Pancreas (tissue), 10 donors: Measurements from ENCODE around the gene TEKT3. TPM values are rescaled to one million over a fixed set of nuclear protein-coding genes. Genes with fewer than 3 reads are reported as not detected.

Source experiments
- ATAC-seq, 4 donors: fragments of 200-7000 bp; cut with Tn5 transposase; one replicate each; pipeline versions ENCODE4 v1.8.0 to v1.9.1; 2020; ENCODE audit warnings: mild to moderate bottlenecking in 4 of 4, moderate library complexity in 4 of 4
- DNase-seq, 6 donors: peaks; one replicate each; pipeline ENCODE4 v3.0.0-alpha.2; 2020
- FAIRE-seq: peaks from 2 replicates; lab custom pipeline; 2012; peaks lifted over from hg19 to GRCh38; lab: Jason Lieb, UNC
- H3K27ac ChIP-seq, 4 donors: fragments of 200-600 bp; sonication (generic); 1 replicate in 3 of 4; 2 replicates in 1 of 4; pipeline versions ENCODE4 v1.5.0 to v1.8.0; 2020
- H3K27me3 ChIP-seq, 4 donors: fragments of 200-600 bp; one replicate each; pipeline ENCODE4 v1.8.0; 2021
- H3K36me3 ChIP-seq, 3 donors: fragments of 200-600 bp; sonication (generic) in 1 of 3; one replicate each; pipeline versions ENCODE4 v1.5.0 to v1.8.0; 2020 to 2021
- H3K4me1 ChIP-seq, 3 donors: fragments of 200-600 bp; one replicate each; pipeline ENCODE4 v1.8.0; 2021
- H3K4me3 ChIP-seq, 4 donors: fragments of 200-600 bp; sonication (generic) in 2 of 4; one replicate each; pipeline versions ENCODE4 v1.5.0 to v1.8.0; 2020 to 2021
- H3K9me3 ChIP-seq, 4 donors: fragments of 200-600 bp; one replicate each; pipeline ENCODE4 v1.8.0; 2021
- WGBS, 2 donors: extraction: QIAGEN DNeasy Blood & Tissue Kit; methylation state at CpG; one replicate each; pipeline ENCODE4 v1.1.7; 2013; 5-methylcytosine and 5-hydroxymethylcytosine counted together
- intact Hi-C, 3 donors: fragments of 100-400 bp; cut with DNase I; formaldehyde crosslinking; loops; one replicate each; pipeline versions ENCODE4 v1.11.1 to v1.14.2; 2022
- polyA plus RNA-seq, 2 donors: library from polyadenylated mRNA; stranded (reverse); fragments of 200-250 nt; gene quantifications; one replicate each; pipeline ENCODE4 v1.2.3, GENCODE V29; 2013
- total RNA-seq, 6 donors: library from RNA; stranded (reverse); fragmentation: NEBNext Ultra II Directional in 4 of 6; extraction: Animal tissue kit (Norgen Biotek cat#: 25700) in 4 of 6; gene quantifications; one replicate each; pipeline versions ENCODE4 v1.2.1 to v1.2.4, GENCODE V29; 2021 to 2023
- TF ChIP-seq, protein P1 (sequence below), 4 donors: fragments of 200-600 bp; sonication (generic) in 3 of 4; IDR thresholded peaks; one replicate each; pipeline versions ENCODE4 v1.5.0 to v1.8.0; 2021; ENCODE audit warnings: antibody characterized with exemption in 4 of 4
- donor health status: healthy with polysubstance abuse.
- donor health status: DM: no; HTN: no; CAD: no; lungs with moderate emphysema.
- donor health status: DM: no; HTN: no; CAD: no.
- donor health status: control.
- donor health status: control.
- donor health status: Bipolar disorder and iron deficiency.
- donor health status: DM: yes; HTN: yes; CAD: no.
- donor health status: DM: no; HTN: no; CAD: no.
- donor health status: DM: no; HTN: no; CAD: no.
- donor health status: DM: yes; HTN: yes; CAD: no.

TEKT3 gene
- total and polyA plus RNA-seq, 8 donors, result 0.23 to 2.7 (median 0.43) TPM; not detected in 3

DNA sequence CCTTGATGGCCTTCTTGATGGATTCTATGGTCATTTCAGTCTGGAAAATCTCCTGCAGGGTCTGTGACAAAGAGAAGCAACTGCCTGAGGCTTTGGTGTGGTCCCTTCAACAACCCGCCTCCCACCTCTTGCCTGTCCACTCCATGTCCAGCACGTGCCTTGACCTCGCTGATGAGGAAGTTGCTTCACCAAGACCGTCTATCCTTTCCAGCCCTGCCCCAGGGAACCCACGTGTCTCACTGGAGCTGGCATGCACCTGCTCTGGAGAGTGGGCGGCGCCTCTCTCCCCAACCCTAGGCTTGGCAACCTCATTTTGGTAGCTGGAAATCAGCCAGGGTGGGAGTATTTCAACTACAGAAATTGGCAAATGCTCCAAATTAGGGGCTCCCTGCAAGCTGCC lies 32.6 kb downstream of the TEKT3 start:
- intact Hi-C loops, result no loop called here
- no peaks in the 10 kb centered on the region for H3K27me3 ChIP-seq
- TF ChIP-seq, protein P1, sequence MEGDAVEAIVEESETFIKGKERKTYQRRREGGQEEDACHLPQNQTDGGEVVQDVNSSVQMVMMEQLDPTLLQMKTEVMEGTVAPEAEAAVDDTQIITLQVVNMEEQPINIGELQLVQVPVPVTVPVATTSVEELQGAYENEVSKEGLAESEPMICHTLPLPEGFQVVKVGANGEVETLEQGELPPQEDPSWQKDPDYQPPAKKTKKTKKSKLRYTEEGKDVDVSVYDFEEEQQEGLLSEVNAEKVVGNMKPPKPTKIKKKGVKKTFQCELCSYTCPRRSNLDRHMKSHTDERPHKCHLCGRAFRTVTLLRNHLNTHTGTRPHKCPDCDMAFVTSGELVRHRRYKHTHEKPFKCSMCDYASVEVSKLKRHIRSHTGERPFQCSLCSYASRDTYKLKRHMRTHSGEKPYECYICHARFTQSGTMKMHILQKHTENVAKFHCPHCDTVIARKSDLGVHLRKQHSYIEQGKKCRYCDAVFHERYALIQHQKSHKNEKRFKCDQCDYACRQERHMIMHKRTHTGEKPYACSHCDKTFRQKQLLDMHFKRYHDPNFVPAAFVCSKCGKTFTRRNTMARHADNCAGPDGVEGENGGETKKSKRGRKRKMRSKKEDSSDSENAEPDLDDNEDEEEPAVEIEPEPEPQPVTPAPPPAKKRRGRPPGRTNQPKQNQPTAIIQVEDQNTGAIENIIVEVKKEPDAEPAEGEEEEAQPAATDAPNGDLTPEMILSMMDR (IDR thresholded peaks at IDR 0.05), result no peak
- H3K36me3 ChIP-seq, result no peaks in the 10 kb centered on the region
- 74 to 83% methylated on average over 7 of the region's 7 CpGs for WGBS, 2 donors
- H3K4me1 ChIP-seq, result no peaks in the 10 kb centered on the region
- no peak for ATAC-seq
- no peak for FAIRE-seq
- H3K9me3 ChIP-seq, result no peaks in the 10 kb centered on the region
- DNase-seq, result no peak
- H3K27ac ChIP-seq, result no peak overlapping the region
- H3K4me3 ChIP-seq, result no peak overlapping the region

DNA sequence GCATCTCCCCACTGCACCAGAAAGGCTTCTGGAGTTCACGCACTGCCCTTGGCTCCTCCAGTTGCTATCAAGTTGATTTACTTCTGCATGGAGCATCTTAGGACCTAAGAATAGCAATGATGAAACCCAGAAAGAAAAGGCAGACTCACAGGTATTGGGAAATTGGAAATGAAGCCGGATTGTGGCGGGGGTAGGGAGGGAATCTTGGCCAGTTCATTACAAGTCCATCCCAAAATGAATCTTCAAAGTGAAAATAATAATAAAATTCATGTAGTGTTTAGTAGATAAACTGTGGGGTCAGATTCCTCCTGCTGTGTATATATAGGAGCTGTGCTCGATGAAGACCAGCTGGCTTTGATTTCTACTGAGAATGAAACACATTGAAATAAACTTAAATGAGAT lies 33.7 kb downstream of the TEKT3 start:
- ATAC-seq (no peak), DNase-seq (no peak), FAIRE-seq (no peak)
- 61 to 68% methylated on average over 4 of the region's 4 CpGs for WGBS, 2 donors
- H3K4me1 ChIP-seq, result no peaks in the 10 kb centered on the region
- no peak overlapping the region for H3K4me3 ChIP-seq
- intact Hi-C loops, result no loop called here
- H3K27ac ChIP-seq, result no peak overlapping the region
- TF ChIP-seq, protein P1 (IDR thresholded peaks at IDR 0.05), result no peak
- H3K9me3 ChIP-seq, result no peaks in the 10 kb centered on the region
- H3K36me3 ChIP-seq, result no peaks in the 10 kb centered on the region
- no peaks in the 10 kb centered on the region for H3K27me3 ChIP-seq

DNA sequence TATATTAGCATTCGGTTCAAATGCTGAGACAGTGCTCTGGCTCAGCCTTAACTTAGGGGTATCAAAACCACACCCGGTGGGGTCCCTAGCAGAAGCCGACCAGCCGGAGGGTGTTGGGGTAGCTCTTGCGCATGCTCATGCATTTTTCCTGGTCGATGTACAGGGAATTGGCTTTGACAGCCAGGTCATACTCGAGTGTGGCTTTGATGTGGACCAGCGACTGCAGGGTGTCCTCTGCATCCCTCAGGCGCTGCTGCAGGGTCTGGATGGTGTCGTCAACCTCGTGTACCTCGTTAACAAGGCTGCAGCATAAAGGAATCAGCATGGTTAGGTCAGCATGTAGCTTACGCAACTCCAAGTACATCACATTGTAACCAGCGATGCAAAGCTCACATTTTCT lies 37.5 kb downstream of the TEKT3 start:
- Histone ChIP-seq H3K36me3 (no peaks in the 10 kb centered on the region), H3K27me3 (no peaks in the 10 kb centered on the region), H3K9me3 (no peaks in the 10 kb centered on the region), H3K27ac (no peak overlapping the region), H3K4me3 (no peak overlapping the region), H3K4me1 (no peaks in the 10 kb centered on the region)
- DNase-seq (no peak), ATAC-seq (no peak), FAIRE-seq (no peak)
- intact Hi-C loops, result no loop called here
- WGBS, 2 donors, result 70 to 82% methylated on average over 14 of the region's 14 CpGs
- TF ChIP-seq, protein P1 (IDR thresholded peaks at IDR 0.05), result no peak

DNA sequence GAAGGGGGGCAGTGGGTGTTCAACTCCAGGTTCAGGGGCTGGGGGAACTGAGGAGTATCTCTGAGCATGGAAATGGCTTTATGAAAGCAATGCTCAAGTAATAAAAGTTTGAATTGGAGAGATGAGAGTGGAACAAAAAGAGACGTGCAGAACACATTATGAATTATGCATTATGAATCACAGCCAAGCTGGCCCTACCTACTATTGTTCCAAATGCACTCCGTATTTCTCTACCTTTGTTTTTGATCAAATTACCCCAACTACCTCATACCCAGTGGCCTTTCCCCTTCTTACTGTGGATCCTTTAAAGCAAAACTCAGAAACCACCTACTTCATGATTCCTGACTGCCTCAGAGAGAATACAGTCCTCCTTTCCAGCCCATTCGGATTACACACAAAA lies 38.1 kb downstream of the TEKT3 start:
- H3K36me3 ChIP-seq, result no peaks in the 10 kb centered on the region
- no peaks in the 10 kb centered on the region for H3K9me3 ChIP-seq
- no peak overlapping the region for H3K27ac ChIP-seq
- no peak overlapping the region for H3K4me3 ChIP-seq
- intact Hi-C loops, result no loop called here
- no peaks in the 10 kb centered on the region for H3K4me1 ChIP-seq
- ATAC-seq (no peak), FAIRE-seq (no peak), DNase-seq (no peak)
- TF ChIP-seq, protein P1 (IDR thresholded peaks at IDR 0.05), result no peak
- 15 to 49% methylated on average over 3 of the region's 3 CpGs for WGBS, 2 donors
- H3K27me3 ChIP-seq, result no peaks in the 10 kb centered on the region

DNA sequence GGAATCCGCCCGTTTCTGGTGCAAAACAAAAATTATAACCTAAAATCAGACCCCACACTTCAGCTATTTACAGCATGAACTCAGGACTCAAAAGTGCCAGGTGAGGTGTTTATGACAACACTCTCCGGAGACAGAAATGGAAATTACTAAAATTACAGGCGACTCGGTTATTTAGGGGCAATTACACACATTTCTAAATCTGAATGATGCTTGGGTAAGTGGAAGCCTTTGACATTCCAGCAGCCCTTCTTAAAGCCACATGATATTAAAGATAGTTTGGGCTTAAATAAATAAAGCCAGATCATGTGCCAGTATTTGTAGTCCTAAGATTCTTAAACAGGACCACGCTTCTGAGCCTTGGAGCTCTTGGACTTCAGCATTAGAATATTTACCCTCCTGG lies 39.6 kb downstream of the TEKT3 start:
- no peaks in the 10 kb centered on the region for H3K27me3 ChIP-seq
- WGBS, 2 donors, result 77 to 78% methylated on average over 6 of the region's 6 CpGs
- no peaks in the 10 kb centered on the region for H3K9me3 ChIP-seq
- H3K4me3 ChIP-seq, result no peak overlapping the region
- no peaks in the 10 kb centered on the region for H3K4me1 ChIP-seq
- TF ChIP-seq, protein P1 (IDR thresholded peaks at IDR 0.05), result no peak
- no peak for ATAC-seq
- FAIRE-seq, result no peak
- DNase-seq, result no peak
- H3K27ac ChIP-seq, result no peak overlapping the region
- H3K36me3 ChIP-seq, result no peaks in the 10 kb centered on the region
- intact Hi-C loops, result no loop called here
